SU-DHL-6 (cell line): ENCODE measurements around the gene RNF223.
"Not testable (repeated sequence)": the region's sequence is repeated elsewhere in the genome, so short reads cannot be mapped to it uniquely, and the experiment has no call there.

Source experiments
- H2AFZ ChIP-seq: fragments of 200-600 bp; sonication (generic); 2 replicates; pipeline ENCODE4 v1.6.1; 2014; ENCODE audit warnings: low read depth, mild to moderate bottlenecking, moderate library complexity, mixed read lengths, antibody characterized with exemption, low read length; ENCODE audit not compliant: severe bottlenecking
- H3F3A ChIP-seq: fragments of 200-600 bp; shearing (Covaris generic); 2 replicates; pipeline ENCODE4 v1.6.0; 2016; ENCODE audit warnings: antibody characterized with exemption, mild to moderate bottlenecking; ENCODE audit not compliant: insufficient read depth
- H3K27ac ChIP-seq: fragments of 200-600 bp; sonication (generic); 2 replicates; pipeline ENCODE4 v1.5.1; 2016; ENCODE audit warnings: low read depth, mild to moderate bottlenecking, low read length, moderate library complexity, mixed read lengths
- H3K27me3 ChIP-seq: fragments of 200-600 bp; sonication (generic), shearing (Covaris generic); 2 replicates; pipeline ENCODE4 v1.6.0; 2014; ENCODE audit warnings: mild to moderate bottlenecking, low read length
- H3K36me3 ChIP-seq: fragments of 200-600 bp; sonication (generic); 2 replicates; pipeline ENCODE4 v1.6.1; 2014; ENCODE audit warnings: mild to moderate bottlenecking, low read length, mixed read lengths
- H3K4me2 ChIP-seq: fragments of 300-600, 200-600 bp; shearing (Covaris generic), sonication (generic); 2 replicates; pipeline ENCODE4 v1.6.0; 2014; ENCODE audit warnings: low read length, low read depth, mild to moderate bottlenecking; ENCODE audit not compliant: poor library complexity, severe bottlenecking
- H3K4me3 ChIP-seq: fragments of 200-600 bp; sonication (generic); 2 replicates; pipeline ENCODE4 v1.5.1; 2014; ENCODE audit warnings: antibody characterized with exemption, low read length, mild to moderate bottlenecking, mixed read lengths; ENCODE audit not compliant: insufficient read depth, poor library complexity, severe bottlenecking
- H3K79me2 ChIP-seq: fragments of 200-600 bp; sonication (generic); 2 replicates; pipeline ENCODE4 v1.6.1; 2014; ENCODE audit warnings: mild to moderate bottlenecking, low read length, moderate library complexity; ENCODE audit not compliant: insufficient read depth
- H3K9ac ChIP-seq: fragments of 200-600 bp; sonication (generic); 2 replicates; pipeline ENCODE4 v1.7.0; 2014; ENCODE audit warnings: mild to moderate bottlenecking, low read length
- H3K9me2 ChIP-seq: fragments of 200-600 bp; sonication (generic); replicated peaks from 2 replicates; pipeline ENCODE4 v1.6.1; 2014; ENCODE audit warnings: low read length; ENCODE audit not compliant: insufficient read depth
- H3K9me3 ChIP-seq: fragments of 200-600 bp; sonication (generic); 2 replicates; pipeline ENCODE4 v1.6.1; 2014; ENCODE audit warnings: low read length, mixed read lengths; ENCODE audit not compliant: insufficient read depth
- H4K20me1 ChIP-seq: fragments of 200-600 bp; sonication (generic); 2 replicates; pipeline ENCODE4 v1.6.1; 2014; ENCODE audit warnings: low read depth, mild to moderate bottlenecking, antibody characterized with exemption, low read length, moderate library complexity, mixed read lengths
- EZH2phosphoT487 ChIP-seq: fragments of 200-600 bp; sonication (generic), shearing (Covaris generic); conservative IDR thresholded peaks from 2 replicates; pipeline ENCODE4 v1.6.1; 2018; ENCODE audit warnings: mild to moderate bottlenecking, antibody characterized with exemption, low read length, moderate library complexity, mixed read lengths
- TF ChIP-seq, protein P1 (sequence below): fragments of 200-600 bp; sonication (generic); IDR thresholded peaks from one replicate; pipeline ENCODE4 v1.5.1; 2017; ENCODE audit warnings: antibody characterized with exemption, mild to moderate bottlenecking, low read length, moderate library complexity; ENCODE audit not compliant: insufficient read depth, poor library complexity, severe bottlenecking

RNF223 gene

DNA sequence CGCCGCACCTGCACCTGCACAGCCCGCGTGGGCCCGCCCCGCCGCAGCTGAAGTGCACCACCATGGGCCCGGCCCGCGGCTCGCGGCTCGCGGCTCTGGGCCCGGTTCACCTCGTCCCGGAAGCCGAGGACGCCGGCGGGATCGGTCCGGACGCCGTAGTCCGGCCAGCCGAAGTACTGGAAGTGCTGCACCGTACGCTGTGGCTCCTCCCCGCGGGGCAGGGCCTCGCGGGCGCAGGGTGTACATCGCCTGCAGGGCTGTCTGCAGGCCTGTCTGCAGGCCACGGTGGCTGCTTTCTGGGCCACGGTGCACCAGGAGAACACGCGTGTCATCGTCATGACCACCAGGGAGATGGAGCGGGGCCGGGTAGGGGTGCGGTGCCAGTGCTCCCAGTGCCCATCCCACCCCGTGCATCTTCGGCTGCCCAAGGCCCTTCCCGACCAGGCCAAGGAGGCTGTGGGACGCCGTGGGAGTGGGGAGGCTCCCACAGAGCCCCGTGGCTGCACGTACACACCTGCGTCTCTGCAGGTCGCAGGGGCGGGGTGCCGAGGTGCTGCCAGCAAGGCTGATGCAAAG is 6.7 kb downstream of the RNF223 start:
- Histone ChIP-seq H3K4me2 (no peak overlapping the region), H3K79me2 (no peaks in the 10 kb centered on the region), H3K4me3 (no peak overlapping the region), H3K36me3 (no peaks in the 10 kb centered on the region), H3K27ac (no peak overlapping the region), H2AFZ (no peak overlapping the region), H3K9ac (no peak overlapping the region), H4K20me1 (no peaks in the 10 kb centered on the region), H3F3A (no peaks in the 10 kb centered on the region), H3K27me3 (no peaks in the 10 kb centered on the region), H3K9me2 (no peaks in the 10 kb centered on the region), H3K9me3 (no peaks in the 10 kb centered on the region)
- TF ChIP-seq EZH2phosphoT487, result no peak

- no peak overlapping the region for H3K9ac ChIP-seq
- no peak overlapping the region for H3K4me3 ChIP-seq
- H3K36me3 ChIP-seq, result no peaks in the 10 kb centered on the region
- H3F3A ChIP-seq, result no peaks in the 10 kb centered on the region
- H3K27me3 ChIP-seq, result no peaks in the 10 kb centered on the region
- TF ChIP-seq, protein P1, sequence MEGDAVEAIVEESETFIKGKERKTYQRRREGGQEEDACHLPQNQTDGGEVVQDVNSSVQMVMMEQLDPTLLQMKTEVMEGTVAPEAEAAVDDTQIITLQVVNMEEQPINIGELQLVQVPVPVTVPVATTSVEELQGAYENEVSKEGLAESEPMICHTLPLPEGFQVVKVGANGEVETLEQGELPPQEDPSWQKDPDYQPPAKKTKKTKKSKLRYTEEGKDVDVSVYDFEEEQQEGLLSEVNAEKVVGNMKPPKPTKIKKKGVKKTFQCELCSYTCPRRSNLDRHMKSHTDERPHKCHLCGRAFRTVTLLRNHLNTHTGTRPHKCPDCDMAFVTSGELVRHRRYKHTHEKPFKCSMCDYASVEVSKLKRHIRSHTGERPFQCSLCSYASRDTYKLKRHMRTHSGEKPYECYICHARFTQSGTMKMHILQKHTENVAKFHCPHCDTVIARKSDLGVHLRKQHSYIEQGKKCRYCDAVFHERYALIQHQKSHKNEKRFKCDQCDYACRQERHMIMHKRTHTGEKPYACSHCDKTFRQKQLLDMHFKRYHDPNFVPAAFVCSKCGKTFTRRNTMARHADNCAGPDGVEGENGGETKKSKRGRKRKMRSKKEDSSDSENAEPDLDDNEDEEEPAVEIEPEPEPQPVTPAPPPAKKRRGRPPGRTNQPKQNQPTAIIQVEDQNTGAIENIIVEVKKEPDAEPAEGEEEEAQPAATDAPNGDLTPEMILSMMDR, result no peak
- TF ChIP-seq EZH2phosphoT487, result no peak
- H4K20me1 ChIP-seq, result no peaks in the 10 kb centered on the region
- H3K9me3 ChIP-seq, result no peaks in the 10 kb centered on the region
- no peak overlapping the region for H3K4me2 ChIP-seq
- no peaks in the 10 kb centered on the region for H3K79me2 ChIP-seq
- H3K27ac ChIP-seq, result no peak overlapping the region
- no peaks in the 10 kb centered on the region for H3K9me2 ChIP-seq
- no peak overlapping the region for H2AFZ ChIP-seq
Observed at GRCh38 chr1:1066403-1067283, 7.5 kb downstream of the RNF223 start.

DNA sequence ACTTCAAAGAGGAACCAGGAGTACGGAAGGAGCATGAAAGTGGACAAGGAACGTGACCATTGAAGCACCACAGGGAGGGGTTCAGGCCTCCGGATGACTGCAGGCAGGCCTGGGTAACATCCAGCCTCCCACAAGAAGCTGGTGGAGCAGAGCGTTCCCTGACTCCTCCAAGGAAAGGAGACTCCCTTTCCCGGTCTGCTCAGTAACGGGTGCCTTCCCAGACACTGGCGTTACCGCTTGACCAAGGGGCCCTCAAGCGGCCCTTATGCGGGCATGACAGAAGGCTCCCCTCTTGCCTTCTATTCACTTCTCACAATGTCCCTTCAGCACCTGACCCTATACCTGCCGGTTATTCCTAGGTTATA is 8.2 kb downstream of the RNF223 start:
- not testable (repeated sequence) for H2AFZ ChIP-seq, H3K79me2 ChIP-seq, H3K4me2 ChIP-seq, H3K9me2 ChIP-seq, H3K4me3 ChIP-seq, H3K9ac ChIP-seq, H4K20me1 ChIP-seq, H3K36me3 ChIP-seq, H3K9me3 ChIP-seq, H3K27ac ChIP-seq, H3K27me3 ChIP-seq, H3F3A ChIP-seq

- Histone ChIP-seq H3K9ac (no peak overlapping the region), H2AFZ (no peak overlapping the region), H3K27me3 (no peaks in the 10 kb centered on the region), H3K4me2 (no peak overlapping the region), H3K9me2 (no peaks in the 10 kb centered on the region), H3K9me3 (no peaks in the 10 kb centered on the region), H4K20me1 (no peaks in the 10 kb centered on the region), H3K27ac (no peak overlapping the region), H3K79me2 (no peaks in the 10 kb centered on the region), H3K36me3 (no peaks in the 10 kb centered on the region), H3F3A (no peaks in the 10 kb centered on the region), H3K4me3 (no peak overlapping the region)
- TF ChIP-seq, protein P1, result no peak
- no peak for TF ChIP-seq EZH2phosphoT487
Observed at GRCh38 chr1:1065265-1065939, 8.7 kb downstream of the RNF223 start.
